ENCODE results near the gene XRCC1. TPM values are rescaled to one million over a fixed set of nuclear protein-coding genes. Genes with fewer than 3 reads are reported as not detected.

Gene XRCC1
- total RNA-seq, 1 donor from 2014 or later: 70.7 TPM

DNA sequence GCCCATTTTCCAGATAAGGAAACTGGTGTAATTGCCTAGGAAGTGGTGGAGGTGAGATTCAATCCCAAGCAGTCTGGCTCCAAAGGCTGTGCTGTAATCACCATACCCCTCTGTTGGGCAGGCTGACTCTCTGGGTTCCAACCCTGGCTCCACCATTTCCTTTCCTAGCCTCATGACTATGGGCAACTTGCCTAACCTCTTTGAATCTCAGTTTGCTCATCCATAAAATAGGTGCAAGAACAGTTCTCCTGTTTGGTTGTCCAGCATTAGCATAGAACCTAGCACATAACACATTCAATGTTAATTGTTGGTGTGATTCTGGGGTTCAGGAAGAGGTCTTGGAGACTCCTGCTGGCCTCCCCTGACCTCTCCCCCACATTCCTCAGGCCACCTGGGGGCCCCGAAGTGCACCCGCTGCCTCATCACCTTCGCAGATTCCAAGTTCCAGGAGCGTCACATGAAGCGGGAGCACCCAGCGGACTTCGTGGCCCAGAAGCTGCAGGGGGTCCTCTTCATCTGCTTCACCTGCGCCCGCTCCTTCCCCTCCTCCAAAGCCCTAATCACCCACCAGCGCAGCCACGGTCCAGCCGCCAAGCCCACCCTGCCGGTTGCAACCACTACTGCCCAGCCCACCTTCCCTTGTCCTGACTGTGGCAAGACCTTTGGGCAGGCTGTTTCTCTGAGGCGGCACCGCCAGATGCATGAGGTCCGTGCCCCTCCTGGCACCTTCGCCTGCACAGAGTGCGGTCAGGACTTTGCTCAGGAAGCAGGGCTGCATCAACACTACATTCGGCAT, 23.3 kb upstream of the XRCC1 start:
- TF ChIP-seq, protein P1, sequence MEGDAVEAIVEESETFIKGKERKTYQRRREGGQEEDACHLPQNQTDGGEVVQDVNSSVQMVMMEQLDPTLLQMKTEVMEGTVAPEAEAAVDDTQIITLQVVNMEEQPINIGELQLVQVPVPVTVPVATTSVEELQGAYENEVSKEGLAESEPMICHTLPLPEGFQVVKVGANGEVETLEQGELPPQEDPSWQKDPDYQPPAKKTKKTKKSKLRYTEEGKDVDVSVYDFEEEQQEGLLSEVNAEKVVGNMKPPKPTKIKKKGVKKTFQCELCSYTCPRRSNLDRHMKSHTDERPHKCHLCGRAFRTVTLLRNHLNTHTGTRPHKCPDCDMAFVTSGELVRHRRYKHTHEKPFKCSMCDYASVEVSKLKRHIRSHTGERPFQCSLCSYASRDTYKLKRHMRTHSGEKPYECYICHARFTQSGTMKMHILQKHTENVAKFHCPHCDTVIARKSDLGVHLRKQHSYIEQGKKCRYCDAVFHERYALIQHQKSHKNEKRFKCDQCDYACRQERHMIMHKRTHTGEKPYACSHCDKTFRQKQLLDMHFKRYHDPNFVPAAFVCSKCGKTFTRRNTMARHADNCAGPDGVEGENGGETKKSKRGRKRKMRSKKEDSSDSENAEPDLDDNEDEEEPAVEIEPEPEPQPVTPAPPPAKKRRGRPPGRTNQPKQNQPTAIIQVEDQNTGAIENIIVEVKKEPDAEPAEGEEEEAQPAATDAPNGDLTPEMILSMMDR (IDR thresholded peaks at IDR 0.05; ENCODE audit: unreplicated experiment): no peak
- Mint-ChIP-seq H3K36me3 (ENCODE audit: insufficient read depth) (peaks cover 8% of the 10 kb centered on the region), H3K27me3 (no peaks in the 10 kb centered on the region), H3K4me1 (ENCODE audit: low read depth) (peaks cover 22% of the 10 kb centered on the region), H3K27ac (peak overlapping the region; percentile 64), H3K4me3 (ENCODE audit: low read depth) (no peak overlapping the region), H3K9me3 (ENCODE audit: low read depth) (no peaks in the 10 kb centered on the region)
- DNase-seq (ENCODE audit: low spot score, unreplicated experiment): no peak

DNA sequence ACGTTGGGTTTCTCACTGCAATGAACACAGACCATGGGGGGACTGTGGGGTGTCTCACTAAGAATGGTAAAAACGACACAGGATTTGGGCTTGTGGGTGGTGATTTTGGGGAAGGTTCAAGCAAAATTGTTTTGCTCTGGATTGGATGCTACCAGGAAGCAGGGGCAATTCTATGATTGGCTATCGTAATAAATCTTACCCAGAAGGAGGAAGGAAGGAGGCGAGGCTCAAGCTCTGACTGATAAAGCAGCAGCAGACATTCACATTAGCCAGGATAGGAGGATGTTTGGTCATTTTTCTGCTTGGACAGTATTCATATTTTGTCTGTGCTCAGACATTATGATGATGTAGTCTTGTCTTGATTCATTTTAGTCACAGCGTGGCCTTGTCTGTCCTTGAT, 22.5 kb upstream of the XRCC1 start:
- no peaks in the 10 kb centered on the region for H3K9me3 Mint-ChIP-seq (ENCODE audit: low read depth)
- peaks cover 26% of the 10 kb centered on the region for H3K4me1 Mint-ChIP-seq (ENCODE audit: low read depth)
- H3K4me3 Mint-ChIP-seq (ENCODE audit: low read depth): peak overlapping the region; percentile 100
- DNase-seq (ENCODE audit: low spot score, unreplicated experiment): no peak
- H3K27me3 Mint-ChIP-seq: no peaks in the 10 kb centered on the region
- TF ChIP-seq, protein P1 (IDR thresholded peaks at IDR 0.05; ENCODE audit: unreplicated experiment): no peak
- peaks cover 12% of the 10 kb centered on the region for H3K36me3 Mint-ChIP-seq (ENCODE audit: insufficient read depth)
- H3K27ac Mint-ChIP-seq: peak overlapping the region; percentile 100

DNA sequence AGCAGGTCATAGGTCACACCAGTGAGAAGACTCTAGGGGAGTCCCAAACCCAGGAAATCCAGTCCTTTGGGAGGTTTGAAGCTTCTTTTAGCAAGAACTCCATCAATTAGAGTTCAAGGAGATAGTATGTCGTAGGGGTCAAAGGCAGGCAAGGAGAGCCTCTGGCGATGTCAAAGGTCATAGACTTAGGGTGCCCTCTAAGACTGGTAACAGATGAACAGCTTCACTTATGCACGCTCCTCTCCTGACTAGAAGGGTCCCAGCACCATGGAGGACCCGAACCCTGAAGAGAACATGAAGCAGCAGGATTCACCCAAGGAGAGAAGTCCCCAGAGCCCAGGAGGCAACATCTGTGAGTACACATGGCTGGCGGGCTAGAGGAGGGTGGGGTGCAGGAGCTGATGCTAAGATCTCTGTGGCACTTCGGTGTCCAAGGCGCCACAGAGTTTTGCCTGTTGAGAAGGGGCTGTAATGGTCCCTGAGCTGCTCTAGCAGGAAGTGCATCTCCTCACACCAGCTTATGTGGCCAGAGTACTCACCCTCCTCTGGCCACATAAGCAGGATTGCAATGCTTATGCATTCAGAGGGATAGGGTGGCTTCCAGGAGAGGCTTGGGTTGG, 21.6 kb upstream of the XRCC1 start:
- DNase-seq (ENCODE audit: low spot score, unreplicated experiment): no peak
- TF ChIP-seq, protein P1 (IDR thresholded peaks at IDR 0.05; ENCODE audit: unreplicated experiment): no peak
- H3K9me3 Mint-ChIP-seq (ENCODE audit: low read depth): no peaks in the 10 kb centered on the region
- H3K36me3 Mint-ChIP-seq (ENCODE audit: insufficient read depth): peaks cover 14% of the 10 kb centered on the region
- no peaks in the 10 kb centered on the region for H3K27me3 Mint-ChIP-seq
- H3K4me1 Mint-ChIP-seq (ENCODE audit: low read depth): peaks cover 26% of the 10 kb centered on the region
- peak overlapping the region; percentile 100 for H3K27ac Mint-ChIP-seq
- peak overlapping the region; percentile 100 for H3K4me3 Mint-ChIP-seq (ENCODE audit: low read depth)

DNA sequence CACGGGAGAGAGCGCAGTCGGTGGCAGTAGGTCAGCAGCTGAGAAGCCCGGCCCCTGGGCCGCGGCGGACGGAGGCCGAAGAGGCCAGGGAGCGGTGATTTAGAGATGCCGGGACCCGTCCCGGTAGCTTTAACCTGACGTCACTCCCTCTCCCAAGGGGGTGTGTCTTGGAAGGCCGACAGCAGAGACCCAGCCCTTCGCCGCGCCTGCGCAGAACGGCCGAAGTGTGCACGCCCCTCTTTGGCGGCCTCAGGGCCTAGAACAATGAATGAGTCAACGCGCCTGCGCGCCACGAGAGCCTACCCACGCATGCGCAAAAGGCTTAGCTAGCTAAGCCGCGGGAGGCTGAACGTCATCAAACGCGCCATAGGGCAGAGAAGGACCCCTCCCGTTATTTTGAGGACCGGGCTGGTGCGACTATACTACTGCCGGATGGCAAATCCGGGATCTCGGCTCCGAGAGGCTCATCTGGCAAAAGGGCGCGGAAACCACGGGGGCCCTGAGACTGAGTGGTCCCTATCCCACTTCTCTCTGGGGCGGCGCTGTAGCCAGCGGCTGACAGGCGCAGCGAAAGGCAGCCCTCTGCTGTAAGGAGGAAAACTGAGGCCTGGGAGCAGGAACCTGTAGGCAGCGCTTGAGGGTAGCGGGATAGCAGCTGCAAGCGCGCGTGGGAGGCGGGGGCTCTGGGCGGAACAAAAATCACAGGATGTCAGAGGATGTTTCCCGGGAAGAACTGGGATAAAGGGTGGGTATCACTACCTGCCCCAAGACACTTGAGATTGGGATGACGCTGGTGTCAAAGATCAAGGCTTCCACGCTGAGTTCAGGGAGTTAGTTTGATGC, 20.9 kb upstream of the XRCC1 start, which contains the start of the genes IRGQ and ZNF576:
Gene IRGQ (minus strand): TSS at position 136 of the 843 bp plus-strand sequence. CDS start 796 bp downstream, outside the sequence.
Gene ZNF576 (plus strand): TSS at position 597 of the 843 bp plus-strand sequence. CDS start 514 bp downstream, outside the sequence.
- Mint-ChIP-seq H3K36me3 (ENCODE audit: insufficient read depth) (peaks cover 13% of the 10 kb centered on the region), H3K4me1 (ENCODE audit: low read depth) (peaks cover 26% of the 10 kb centered on the region), H3K27ac (peak within 1 kb of the TSS; percentile 100), H3K9me3 (ENCODE audit: low read depth) (no peaks in the 10 kb centered on the region), H3K4me3 (ENCODE audit: low read depth) (peak within 1 kb of the TSS; percentile 100), H3K27me3 (no peaks in the 10 kb centered on the region)
- peak; percentile 100 for DNase-seq (ENCODE audit: low spot score, unreplicated experiment)
- TF ChIP-seq, protein P1 (IDR thresholded peaks at IDR 0.05; ENCODE audit: unreplicated experiment): no peak

DNA sequence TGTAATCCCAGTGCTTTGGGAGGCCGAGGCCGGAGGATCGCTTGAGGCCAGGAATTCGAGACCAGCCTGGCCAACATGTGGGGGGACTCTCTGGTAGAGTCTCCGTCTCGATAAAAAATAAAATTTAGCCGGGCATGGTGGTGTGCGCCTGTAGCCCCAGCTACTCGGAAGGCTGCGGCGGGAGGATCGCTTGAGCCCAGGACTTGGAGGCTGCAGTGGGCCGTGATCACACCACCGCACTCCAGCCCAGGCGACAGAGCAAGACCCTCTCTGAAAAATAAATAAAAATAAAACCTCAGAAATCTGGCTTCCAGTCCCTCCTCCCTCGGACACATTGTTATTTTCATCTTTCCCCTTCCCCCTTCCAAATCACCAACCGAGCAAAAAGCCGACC, 20.3 kb upstream of the XRCC1 start:
- peaks cover 26% of the 10 kb centered on the region for H3K4me1 Mint-ChIP-seq (ENCODE audit: low read depth)
- H3K9me3 Mint-ChIP-seq (ENCODE audit: low read depth): no peaks in the 10 kb centered on the region
- no peak for DNase-seq (ENCODE audit: low spot score, unreplicated experiment)
- TF ChIP-seq, protein P1 (IDR thresholded peaks at IDR 0.05; ENCODE audit: unreplicated experiment): no peak
- peaks cover 16% of the 10 kb centered on the region for H3K36me3 Mint-ChIP-seq (ENCODE audit: insufficient read depth)
- no peaks in the 10 kb centered on the region for H3K27me3 Mint-ChIP-seq
- peak overlapping the region; percentile 100 for H3K4me3 Mint-ChIP-seq (ENCODE audit: low read depth)
- H3K27ac Mint-ChIP-seq: peak overlapping the region; percentile 100

Data from progenitor cell of endocrine pancreas (in vitro differentiated cells).